Karpas-422 (cell line): Measurements from ENCODE around the gene RIPPLY3. TPM values are rescaled to one million over a fixed set of nuclear protein-coding genes. Genes with fewer than 3 reads are reported as not detected.

Source experiments
- DNase-seq: peaks from one replicate; pipeline ENCODE4 v3.0.0-alpha.2; 2015
- H2AFZ ChIP-seq: fragments of 200-600 bp; sonication (generic); 2 replicates; pipeline ENCODE4 v1.6.1; 2014; ENCODE audit warnings: antibody characterized with exemption, low read length, mixed read lengths
- H3K27ac ChIP-seq: fragments of 200-600 bp; sonication (generic); 2 replicates; pipeline ENCODE4 v1.5.1; 2014; ENCODE audit warnings: mild to moderate bottlenecking, low read length, moderate library complexity
- H3K27me3 ChIP-seq: fragments of 200-600 bp; sonication (generic); 2 replicates; pipeline ENCODE4 v1.6.1; 2014; ENCODE audit warnings: low read length, mixed read lengths
- H3K36me3 ChIP-seq: fragments of 200-600 bp; sonication (generic); 2 replicates; pipeline ENCODE4 v1.6.1; 2014; ENCODE audit warnings: low read length, mixed read lengths; ENCODE audit not compliant: insufficient read depth
- H3K4me1 ChIP-seq: fragments of 200-600 bp; sonication (generic); 2 replicates; pipeline ENCODE4 v1.6.1; 2014; ENCODE audit warnings: mild to moderate bottlenecking, low read length, mixed read lengths
- H3K4me2 ChIP-seq: fragments of 200-600 bp; sonication (generic); 2 replicates; pipeline ENCODE4 v1.6.1; 2014; ENCODE audit warnings: low read length, low read depth, mild to moderate bottlenecking; ENCODE audit not compliant: poor library complexity, severe bottlenecking
- H3K4me3 ChIP-seq: fragments of 200-600 bp; sonication (generic); 2 replicates; pipeline ENCODE4 v1.5.1; 2014; ENCODE audit warnings: mild to moderate bottlenecking, antibody characterized with exemption, low read length, mixed read lengths
- H3K79me2 ChIP-seq: fragments of 200-600 bp; sonication (generic); 2 replicates; pipeline ENCODE4 v1.6.1; 2014; ENCODE audit warnings: mild to moderate bottlenecking, low read length, mixed read lengths
- H3K9ac ChIP-seq: fragments of 200-600 bp; sonication (generic); 2 replicates; pipeline ENCODE4 v1.6.0; 2014; ENCODE audit warnings: low read length
- H3K9me2 ChIP-seq: fragments of 200-600 bp; sonication (generic), shearing (Covaris generic); replicated peaks from 2 replicates; pipeline ENCODE4 v1.6.0; 2014; ENCODE audit warnings: mild to moderate bottlenecking, low read length, moderate library complexity; ENCODE audit not compliant: insufficient read depth
- H3K9me3 ChIP-seq: fragments of 300-700, 200-600 bp; sonication (generic); 2 replicates; pipeline ENCODE4 v1.6.1; 2014; ENCODE audit warnings: low read length, mixed read lengths
- H4K20me1 ChIP-seq: fragments of 200-600 bp; sonication (generic); 2 replicates; pipeline ENCODE4 v1.6.1; 2014; ENCODE audit warnings: mild to moderate bottlenecking, antibody characterized with exemption, low read length, low read depth; ENCODE audit not compliant: insufficient read depth
- total RNA-seq: library from RNA; depleted of rRNA; stranded (reverse); fragments of >200 nt; shearing (Covaris generic); gene quantifications from 2 replicates; pipeline ENCODE4 v1.2.3, GENCODE V29; 2014; ENCODE audit warnings: low replicate concordance

Gene RIPPLY3
- total RNA-seq, 1 experiment from 2014 or later = not detected

DNA sequence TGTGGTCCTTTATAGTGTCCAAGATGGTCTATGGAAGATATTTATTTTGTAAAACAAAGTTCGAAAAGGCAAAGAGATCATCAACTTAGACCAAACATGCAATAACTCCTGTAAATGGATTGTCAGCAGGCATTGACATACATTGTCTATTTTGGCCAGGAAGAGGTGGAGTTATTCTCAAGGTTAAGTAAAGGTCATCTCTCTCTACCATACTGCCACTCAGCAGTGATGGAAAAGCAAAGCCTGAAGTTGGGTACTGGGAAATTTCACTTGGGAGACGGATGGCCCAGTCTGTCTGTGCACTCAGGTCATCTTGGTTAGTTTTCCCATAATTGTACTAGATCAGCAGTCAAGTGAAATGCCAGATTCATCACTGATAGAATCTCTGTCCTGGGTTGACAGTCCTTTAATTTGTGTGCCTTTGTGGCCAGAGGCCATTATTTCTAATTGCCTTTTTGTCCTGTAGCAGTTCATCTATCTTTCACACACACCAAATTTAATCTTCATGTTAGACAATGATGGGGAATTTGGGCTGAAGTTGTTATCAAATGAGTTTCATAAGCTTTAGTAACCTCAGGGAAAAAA lies 48.9 kb downstream of the RIPPLY3 start:
- Histone ChIP-seq H3K9ac (no peak overlapping the region), H3K9me3 (no peaks in the 10 kb centered on the region), H3K4me2 (no peak overlapping the region), H3K27me3 (no peaks in the 10 kb centered on the region), H3K27ac (no peak overlapping the region), H3K79me2 (no peaks in the 10 kb centered on the region), H3K36me3 (no peaks in the 10 kb centered on the region), H2AFZ (no peak overlapping the region), H4K20me1 (no peaks in the 10 kb centered on the region), H3K4me1 (peaks cover 10% of the 10 kb centered on the region), H3K4me3 (no peak overlapping the region), H3K9me2 (no peaks in the 10 kb centered on the region)
- DNase-seq = no peak

DNA sequence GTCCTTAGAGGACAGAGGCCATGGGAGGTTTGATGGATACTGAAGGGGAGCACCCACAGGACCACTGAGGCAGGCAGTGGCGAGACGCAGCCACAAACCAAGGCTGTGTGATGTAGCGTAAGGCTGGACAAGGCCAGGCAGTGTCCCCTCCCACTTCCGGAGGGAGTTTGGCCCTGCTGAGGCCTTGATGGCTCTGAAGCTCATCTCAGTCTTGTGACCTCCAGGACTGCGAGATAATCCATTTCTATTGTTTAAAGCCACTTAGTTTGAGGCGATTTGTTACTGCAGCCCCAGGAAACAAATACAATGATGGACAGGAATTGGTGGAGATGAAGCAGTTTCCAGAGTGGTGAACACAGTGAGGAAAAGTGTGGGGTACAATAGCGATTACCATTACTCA lies 51.1 kb downstream of the RIPPLY3 start:
- peaks cover 32% of the 10 kb centered on the region for H3K4me1 ChIP-seq
- H3K36me3 ChIP-seq = no peaks in the 10 kb centered on the region
- H3K27ac ChIP-seq = no peak overlapping the region
- H2AFZ ChIP-seq = peak overlapping the region; percentile 15; the same call in 1 of the 2 replicates
- no peak for DNase-seq
- H3K4me2 ChIP-seq = no peak overlapping the region
- H3K9me2 ChIP-seq = no peaks in the 10 kb centered on the region
- no peaks in the 10 kb centered on the region for H3K9me3 ChIP-seq
- no peak overlapping the region for H3K4me3 ChIP-seq
- H3K9ac ChIP-seq = no peak overlapping the region
- no peaks in the 10 kb centered on the region for H3K79me2 ChIP-seq
- no peaks in the 10 kb centered on the region for H4K20me1 ChIP-seq
- H3K27me3 ChIP-seq = no peaks in the 10 kb centered on the region

DNA sequence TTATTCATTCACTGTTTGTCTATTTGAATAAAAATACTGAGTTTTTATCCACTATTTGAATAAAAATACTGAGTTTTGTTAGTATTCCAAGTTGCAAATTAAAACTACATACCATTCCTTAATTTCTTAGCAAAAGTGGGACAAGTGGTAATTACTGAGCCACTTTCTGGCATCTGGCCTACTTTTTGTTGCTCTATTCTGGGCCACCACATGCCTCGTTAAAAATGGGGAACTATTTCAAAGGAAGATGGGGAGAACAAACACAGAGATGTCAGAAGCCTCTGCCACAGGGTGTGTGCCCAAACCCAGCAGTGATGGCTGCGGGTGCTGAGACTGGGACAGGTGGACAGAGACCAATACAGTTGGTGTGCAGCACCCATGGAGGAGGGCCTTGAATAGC lies 51.8 kb downstream of the RIPPLY3 start:
- Histone ChIP-seq H3K79me2 (no peaks in the 10 kb centered on the region), H2AFZ (0 out of 2 replicates have a peak overlapping the region, but pooled peaks have one; percentile 15), H3K27me3 (no peaks in the 10 kb centered on the region), H3K36me3 (no peaks in the 10 kb centered on the region), H3K27ac (no peak overlapping the region), H3K9me3 (no peaks in the 10 kb centered on the region), H3K4me1 (peaks cover 39% of the 10 kb centered on the region), H3K4me2 (no peak overlapping the region), H3K4me3 (no peak overlapping the region), H3K9ac (no peak overlapping the region), H3K9me2 (no peaks in the 10 kb centered on the region), H4K20me1 (no peaks in the 10 kb centered on the region)
- DNase-seq = no peak

DNA sequence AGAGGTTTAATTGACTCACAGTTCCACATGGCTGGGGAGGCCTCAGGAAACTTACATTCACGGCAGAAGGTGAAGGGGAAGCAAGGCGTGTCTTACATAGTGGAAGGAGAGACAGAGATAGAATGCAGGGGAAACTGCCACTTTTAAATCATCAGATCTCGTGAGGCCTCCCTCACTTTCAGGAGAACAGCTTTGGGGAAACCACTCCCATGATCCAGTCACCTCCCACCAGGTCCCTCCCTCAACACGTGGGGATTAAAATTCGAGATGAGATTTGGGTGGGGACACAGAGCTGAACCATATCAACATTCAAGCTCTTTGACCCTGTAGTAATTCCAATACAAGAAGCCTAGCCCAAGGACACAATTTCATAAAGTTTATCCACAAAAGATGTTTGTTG lies 52.7 kb downstream of the RIPPLY3 start:
- Histone ChIP-seq H3K9me3 (no peaks in the 10 kb centered on the region), H3K9ac (no peak overlapping the region), H3K79me2 (no peaks in the 10 kb centered on the region), H3K4me1 (peaks cover 48% of the 10 kb centered on the region), H3K27ac (no peak overlapping the region), H2AFZ (no peak overlapping the region), H3K9me2 (no peaks in the 10 kb centered on the region), H3K27me3 (no peaks in the 10 kb centered on the region), H4K20me1 (no peaks in the 10 kb centered on the region), H3K4me3 (no peak overlapping the region), H3K36me3 (no peaks in the 10 kb centered on the region), H3K4me2 (no peak overlapping the region)
- DNase-seq = no peak

DNA sequence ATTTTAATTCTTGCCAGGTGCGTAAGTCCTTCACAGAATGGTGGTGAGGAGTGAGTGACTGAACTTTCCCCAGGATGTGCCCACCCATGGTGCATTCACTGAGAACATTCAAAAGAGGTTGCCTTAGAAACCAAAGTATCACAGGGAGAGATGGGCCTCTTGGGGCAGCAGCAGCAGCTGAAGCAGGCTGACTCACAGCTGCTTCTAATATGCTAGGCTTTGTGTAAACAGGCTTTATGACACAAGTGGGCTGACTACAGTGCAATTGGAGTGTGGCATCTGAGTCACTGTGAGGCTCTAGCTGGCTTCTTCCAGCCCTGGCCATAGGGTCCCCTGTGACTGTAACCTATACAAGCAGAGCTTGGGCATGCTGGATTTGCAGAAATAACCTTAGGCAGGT lies 53.8 kb downstream of the RIPPLY3 start:
- H3K9me2 ChIP-seq = no peaks in the 10 kb centered on the region
- peak overlapping the region; percentile 68 for H3K27ac ChIP-seq
- peak; percentile 79 for DNase-seq
- no peaks in the 10 kb centered on the region for H4K20me1 ChIP-seq
- H3K27me3 ChIP-seq = no peaks in the 10 kb centered on the region
- no peaks in the 10 kb centered on the region for H3K79me2 ChIP-seq
- H3K4me2 ChIP-seq = peak overlapping the region; percentile 68
- H3K9me3 ChIP-seq = no peaks in the 10 kb centered on the region
- 0 out of 2 replicates have a peak overlapping the region, but pooled peaks have one; percentile 47 for H2AFZ ChIP-seq
- H3K4me3 ChIP-seq = no peak overlapping the region; the same call in 1 of the 2 replicates
- no peaks in the 10 kb centered on the region for H3K36me3 ChIP-seq
- H3K9ac ChIP-seq = peak overlapping the region; percentile 3; the same call in 1 of the 2 replicates
- H3K4me1 ChIP-seq = peaks cover 59% of the 10 kb centered on the region

DNA sequence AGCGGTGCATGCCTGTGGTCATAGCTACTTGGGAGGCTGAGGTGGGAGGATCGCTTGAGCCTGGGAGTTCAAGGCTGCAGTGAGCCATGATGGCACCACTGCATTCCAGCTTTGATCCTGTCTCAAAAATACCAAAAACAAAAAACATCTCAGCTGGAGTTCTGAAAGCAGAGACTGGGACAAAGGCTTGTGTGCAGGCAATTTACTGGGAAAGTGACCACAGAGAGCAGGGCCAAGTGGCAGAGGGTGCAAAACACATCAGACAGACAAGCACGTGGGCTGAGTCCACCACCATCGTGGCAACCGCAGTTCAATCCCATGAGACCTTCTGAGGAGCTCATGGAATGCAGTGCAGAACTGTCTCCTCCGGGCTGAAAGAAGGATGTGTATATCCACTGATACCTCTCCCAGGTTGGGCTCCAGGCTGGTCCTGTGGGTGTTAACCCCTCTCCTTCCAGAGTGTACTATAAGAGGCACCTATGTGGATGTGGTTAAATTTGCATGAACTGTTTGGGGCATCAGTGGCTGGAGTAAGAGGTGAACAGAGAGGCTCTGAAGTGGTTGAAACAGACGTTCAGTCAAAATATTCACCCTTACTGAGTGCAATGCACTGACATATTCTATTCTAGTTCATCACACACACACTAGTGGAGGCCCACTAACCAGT lies 55.6 kb downstream of the RIPPLY3 start:
- H3K27me3 ChIP-seq = no peaks in the 10 kb centered on the region
- no peaks in the 10 kb centered on the region for H3K9me3 ChIP-seq
- H3K9me2 ChIP-seq = no peaks in the 10 kb centered on the region
- H3K4me2 ChIP-seq = peak overlapping the region; percentile 68
- peak overlapping the region; percentile 68 for H3K27ac ChIP-seq
- no peaks in the 10 kb centered on the region for H3K79me2 ChIP-seq
- DNase-seq = peak; percentile 71
- H3K4me3 ChIP-seq = peak overlapping the region; percentile 50; the same call in 1 of the 2 replicates
- H3K9ac ChIP-seq = peak overlapping the region; percentile 47
- 0 out of 2 replicates have a peak, but pooled peaks cover 3% of the 10 kb centered on the region for H3K36me3 ChIP-seq
- peak overlapping the region; percentile 78 for H2AFZ ChIP-seq
- no peaks in the 10 kb centered on the region for H4K20me1 ChIP-seq
- peaks cover 70% of the 10 kb centered on the region for H3K4me1 ChIP-seq

DNA sequence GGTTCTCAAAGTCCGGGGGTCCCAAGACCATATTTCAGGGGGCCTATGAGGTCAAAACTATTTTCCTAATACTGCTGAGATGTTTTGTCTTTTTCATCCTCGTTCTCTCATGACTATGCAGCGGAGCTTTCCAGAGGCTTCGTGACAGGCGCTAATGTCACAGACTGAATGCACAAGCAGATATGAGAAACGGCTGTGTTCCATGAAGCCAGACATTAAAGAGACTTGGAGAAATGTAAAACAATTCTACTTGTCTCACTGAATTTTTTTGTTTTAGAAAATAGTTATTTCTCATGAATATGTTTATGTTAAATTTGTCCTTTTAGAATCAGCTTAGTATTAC lies 56.1 kb downstream of the RIPPLY3 start:
- 0 out of 2 replicates have a peak overlapping the region, but pooled peaks have one; percentile 78 for H2AFZ ChIP-seq
- H3K4me3 ChIP-seq = peak overlapping the region; percentile 50; the same call in 1 of the 2 replicates
- H3K36me3 ChIP-seq = 0 out of 2 replicates have a peak, but pooled peaks cover 3% of the 10 kb centered on the region
- H3K79me2 ChIP-seq = no peaks in the 10 kb centered on the region
- H3K4me2 ChIP-seq = peak overlapping the region; percentile 68
- H3K27ac ChIP-seq = peak overlapping the region; percentile 68
- no peaks in the 10 kb centered on the region for H4K20me1 ChIP-seq
- no peaks in the 10 kb centered on the region for H3K27me3 ChIP-seq
- no peaks in the 10 kb centered on the region for H3K9me3 ChIP-seq
- no peaks in the 10 kb centered on the region for H3K9me2 ChIP-seq
- H3K4me1 ChIP-seq = peaks cover 70% of the 10 kb centered on the region
- DNase-seq = no peak
- peak overlapping the region; percentile 47 for H3K9ac ChIP-seq

DNA sequence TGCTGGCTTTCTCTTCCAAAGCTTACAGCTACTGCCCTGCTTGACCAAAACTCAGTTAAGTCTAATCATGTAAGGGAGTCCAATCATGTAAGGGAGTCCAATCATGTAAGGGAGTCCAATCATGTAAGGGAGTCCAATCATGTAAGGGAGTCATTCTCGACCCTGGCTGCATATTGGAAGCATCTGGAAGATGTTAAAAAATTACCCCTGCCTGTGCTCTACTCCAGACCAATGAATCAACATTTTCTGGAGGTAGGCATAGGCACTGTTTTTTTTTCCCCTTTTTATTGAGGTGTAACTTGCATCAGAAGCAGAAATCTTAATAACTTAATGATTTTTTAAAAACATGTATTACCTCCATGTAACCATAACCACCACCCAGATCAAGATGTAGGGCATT lies 56.9 kb downstream of the RIPPLY3 start:
- Histone ChIP-seq H3K27me3 (no peaks in the 10 kb centered on the region), H3K36me3 (0 out of 2 replicates have a peak, but pooled peaks cover 3% of the 10 kb centered on the region), H3K4me1 (peaks cover 69% of the 10 kb centered on the region), H3K4me3 (peak overlapping the region; percentile 27), H3K27ac (peak overlapping the region; percentile 68), H3K9ac (peak overlapping the region; percentile 15; the same call in 1 of the 2 replicates), H3K79me2 (no peaks in the 10 kb centered on the region), H3K9me3 (no peaks in the 10 kb centered on the region), H3K4me2 (peak overlapping the region; percentile 68), H3K9me2 (no peaks in the 10 kb centered on the region), H2AFZ (0 out of 2 replicates have a peak overlapping the region, but pooled peaks have one; percentile 19), H4K20me1 (no peaks in the 10 kb centered on the region)
- no peak for DNase-seq
